ENCODE results near the gene TBCA.
A peak's percentile ranks its signal among the peaks of the same experiment; 100 is the strongest.

The TBCA gene

DNA sequence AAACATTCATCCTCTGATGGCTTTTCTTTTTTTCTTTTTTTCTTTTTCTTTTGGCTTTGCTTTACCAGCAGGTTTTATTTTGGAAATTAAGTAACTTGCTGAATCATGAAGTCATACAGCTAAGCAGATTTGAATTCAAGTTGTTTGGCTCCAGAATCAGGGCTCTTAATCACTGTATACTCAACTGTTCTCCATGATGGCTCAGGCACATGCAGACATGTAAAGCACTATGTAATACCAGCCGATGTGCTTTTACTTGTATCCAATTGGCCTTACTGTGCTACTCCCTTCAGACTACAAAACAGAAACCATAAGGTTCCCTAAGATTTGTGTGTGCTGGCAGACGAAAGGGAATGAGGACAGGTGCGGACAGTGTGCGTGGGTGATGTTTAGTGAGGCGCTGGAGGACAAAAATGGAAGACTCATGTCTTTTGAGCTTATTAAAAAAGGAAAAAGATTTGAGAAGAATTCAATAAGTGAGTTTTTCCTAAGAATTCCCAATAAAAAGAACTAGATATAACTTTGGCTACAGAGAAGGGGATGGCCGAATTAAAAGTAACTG, 92.9 kb downstream of the TBCA start:
- no peaks in the 10 kb centered on the region for H3K27me3 ChIP-seq (ENCODE audit: control insufficient read depth, insufficient read depth, low read length)
- H3K9ac ChIP-seq (ENCODE audit: low read length) = no peak overlapping the region
- H3K4me1 ChIP-seq (ENCODE audit: control insufficient read depth, insufficient read depth, low read length) = no peaks in the 10 kb centered on the region
- no peak overlapping the region for H3K4me3 ChIP-seq (ENCODE audit: low read length)
- H3K27ac ChIP-seq (ENCODE audit: low read depth, low read length) = no peak overlapping the region
- no peaks in the 10 kb centered on the region for H3K36me3 ChIP-seq (ENCODE audit: control insufficient read depth, insufficient read depth, low read length)

DNA sequence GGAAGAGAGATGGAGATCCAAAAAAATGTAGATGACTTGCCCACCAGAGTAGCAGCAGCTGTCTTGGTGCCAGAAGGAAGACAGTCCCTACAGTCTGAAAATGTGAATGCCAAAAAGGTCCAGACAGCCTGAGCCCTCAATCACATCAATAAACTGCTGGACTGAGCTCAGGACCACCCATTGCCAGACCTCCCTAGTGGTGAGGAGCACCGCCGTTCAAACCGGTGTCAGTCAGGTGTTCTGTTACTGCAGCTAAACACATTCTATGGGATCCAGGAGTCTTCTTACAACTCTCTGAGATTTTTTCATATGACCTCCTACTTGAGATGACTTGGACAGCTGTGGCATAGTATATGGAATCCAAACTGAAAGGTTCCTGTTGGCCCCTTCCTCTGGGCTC, 105.6 kb downstream of the TBCA start:
- H3K27ac ChIP-seq (ENCODE audit: low read depth, low read length) = no peak overlapping the region
- no peak overlapping the region for H3K4me3 ChIP-seq (ENCODE audit: low read length)
- no peaks in the 10 kb centered on the region for H3K27me3 ChIP-seq (ENCODE audit: control insufficient read depth, insufficient read depth, low read length)
- no peak overlapping the region for H3K9ac ChIP-seq (ENCODE audit: low read length)
- H3K4me1 ChIP-seq (ENCODE audit: control insufficient read depth, insufficient read depth, low read length) = no peaks in the 10 kb centered on the region
- H3K36me3 ChIP-seq (ENCODE audit: control insufficient read depth, insufficient read depth, low read length) = no peaks in the 10 kb centered on the region

DNA sequence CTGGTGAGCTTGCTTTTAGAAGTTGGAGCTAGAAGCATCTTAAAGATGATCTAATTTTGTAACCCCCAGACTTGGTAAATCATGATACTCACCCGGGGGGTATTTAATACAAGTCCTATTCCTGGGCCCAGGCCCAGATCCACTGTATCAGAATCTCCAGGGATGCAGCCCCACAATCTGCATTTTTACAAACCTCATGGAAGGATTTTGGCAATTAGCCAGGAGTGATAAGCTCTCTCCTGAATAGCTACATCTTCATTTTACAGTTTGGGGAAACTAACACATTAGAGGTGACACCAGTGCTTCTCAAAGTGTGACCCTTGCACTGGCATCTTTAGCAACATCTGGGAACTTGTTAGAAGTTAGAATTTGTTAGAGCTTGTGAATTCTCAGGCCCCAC, 106.5 kb downstream of the TBCA start:
- no peak overlapping the region for H3K4me3 ChIP-seq (ENCODE audit: low read length)
- H3K4me1 ChIP-seq (ENCODE audit: control insufficient read depth, insufficient read depth, low read length) = no peaks in the 10 kb centered on the region
- H3K9ac ChIP-seq (ENCODE audit: low read length) = no peak overlapping the region
- H3K27me3 ChIP-seq (ENCODE audit: control insufficient read depth, insufficient read depth, low read length) = no peaks in the 10 kb centered on the region
- no peak overlapping the region for H3K27ac ChIP-seq (ENCODE audit: low read depth, low read length)
- no peaks in the 10 kb centered on the region for H3K36me3 ChIP-seq (ENCODE audit: control insufficient read depth, insufficient read depth, low read length)

DNA sequence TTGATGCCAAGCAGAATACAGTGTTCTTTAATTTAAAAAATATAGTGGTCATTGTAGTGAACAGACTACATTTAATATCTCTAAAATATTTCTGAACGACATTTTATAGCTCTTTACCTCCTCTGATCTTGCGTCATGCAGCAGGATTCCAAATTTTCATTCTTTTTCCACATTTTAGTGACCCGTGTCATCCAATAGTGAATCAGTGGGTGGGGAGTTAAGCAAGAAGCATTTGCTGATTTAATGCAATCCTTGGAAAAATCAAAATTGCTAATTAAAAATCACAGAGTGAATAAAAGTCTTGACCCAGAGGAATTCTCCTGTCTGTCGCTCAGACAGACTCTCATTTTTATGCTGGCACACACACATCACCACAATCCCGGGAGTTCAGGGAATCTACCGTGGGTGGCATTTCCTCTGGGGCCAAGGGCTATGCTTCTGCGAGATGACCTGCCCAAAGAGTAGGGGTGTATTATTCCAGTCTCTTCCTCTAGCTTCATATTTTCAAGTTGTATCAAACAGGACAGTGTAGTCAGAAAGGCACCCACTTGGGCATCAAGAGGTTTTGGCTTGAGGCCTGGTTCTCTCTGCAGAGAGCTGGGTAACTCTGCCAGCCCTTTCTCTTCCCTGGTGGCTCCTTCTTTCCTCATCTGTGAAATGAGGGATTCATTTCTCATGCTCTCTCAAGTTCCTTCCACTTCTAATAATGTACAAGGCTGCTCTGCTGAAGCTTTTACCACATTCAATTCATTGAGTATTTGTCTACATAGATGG, 112.9 kb downstream of the TBCA start:
- Histone ChIP-seq H3K4me3 (ENCODE audit: low read length) (no peak overlapping the region), H3K27ac (ENCODE audit: low read depth, low read length) (no peak overlapping the region), H3K27me3 (ENCODE audit: control insufficient read depth, insufficient read depth, low read length) (no peaks in the 10 kb centered on the region), H3K9ac (ENCODE audit: low read length) (no peak overlapping the region), H3K36me3 (ENCODE audit: control insufficient read depth, insufficient read depth, low read length) (no peaks in the 10 kb centered on the region), H3K4me1 (ENCODE audit: control insufficient read depth, insufficient read depth, low read length) (no peaks in the 10 kb centered on the region)

DNA sequence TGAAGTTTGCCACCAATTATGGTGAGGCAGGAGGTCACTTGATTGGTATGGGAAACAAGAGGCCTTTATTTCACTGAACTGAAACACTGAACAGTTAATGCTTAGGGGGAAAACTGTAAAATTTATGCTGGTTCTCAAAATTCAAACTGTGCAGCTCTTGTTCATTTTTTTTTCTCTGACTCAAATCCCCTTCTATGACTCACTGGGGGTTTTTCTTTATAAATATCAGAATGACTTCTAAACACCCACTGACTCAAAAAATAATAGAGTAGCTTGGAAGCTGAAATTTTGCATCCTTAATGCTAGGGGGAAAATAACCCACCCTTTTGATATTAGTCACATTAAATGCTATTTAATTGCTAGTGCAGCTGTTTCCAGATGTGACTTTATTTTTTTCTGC, 113.5 kb downstream of the TBCA start:
- Histone ChIP-seq H3K4me1 (ENCODE audit: control insufficient read depth, insufficient read depth, low read length) (no peaks in the 10 kb centered on the region), H3K36me3 (ENCODE audit: control insufficient read depth, insufficient read depth, low read length) (no peaks in the 10 kb centered on the region), H3K4me3 (ENCODE audit: low read length) (no peak overlapping the region), H3K27ac (ENCODE audit: low read depth, low read length) (no peak overlapping the region), H3K9ac (ENCODE audit: low read length) (no peak overlapping the region), H3K27me3 (ENCODE audit: control insufficient read depth, insufficient read depth, low read length) (no peaks in the 10 kb centered on the region)

DNA sequence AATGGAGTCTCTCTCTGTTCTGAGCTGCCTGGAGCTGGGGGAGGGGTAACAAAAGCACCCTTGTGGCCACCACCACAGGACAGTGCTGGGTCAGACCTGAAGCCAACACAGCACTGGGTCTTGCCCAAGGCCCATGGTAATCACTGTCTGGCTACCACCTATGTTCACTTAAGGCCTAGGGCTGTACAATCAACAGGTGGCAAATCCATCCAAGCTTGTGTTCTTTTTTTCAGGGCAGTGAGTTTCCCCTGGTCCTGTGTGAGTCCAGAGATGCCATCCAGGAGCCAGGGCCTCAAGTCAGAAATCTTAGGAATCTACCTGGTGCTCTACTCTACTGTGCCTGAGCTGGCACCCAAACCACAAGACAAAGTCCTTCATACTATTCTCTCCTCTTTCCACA, 117.5 kb downstream of the TBCA start:
- Histone ChIP-seq H3K27me3 (ENCODE audit: control insufficient read depth, insufficient read depth, low read length) (no peaks in the 10 kb centered on the region), H3K36me3 (ENCODE audit: control insufficient read depth, insufficient read depth, low read length) (no peaks in the 10 kb centered on the region), H3K4me1 (ENCODE audit: control insufficient read depth, insufficient read depth, low read length) (no peaks in the 10 kb centered on the region), H3K9ac (ENCODE audit: low read length) (no peak overlapping the region), H3K27ac (ENCODE audit: low read depth, low read length) (no peak overlapping the region), H3K4me3 (ENCODE audit: low read length) (no peak overlapping the region)

DNA sequence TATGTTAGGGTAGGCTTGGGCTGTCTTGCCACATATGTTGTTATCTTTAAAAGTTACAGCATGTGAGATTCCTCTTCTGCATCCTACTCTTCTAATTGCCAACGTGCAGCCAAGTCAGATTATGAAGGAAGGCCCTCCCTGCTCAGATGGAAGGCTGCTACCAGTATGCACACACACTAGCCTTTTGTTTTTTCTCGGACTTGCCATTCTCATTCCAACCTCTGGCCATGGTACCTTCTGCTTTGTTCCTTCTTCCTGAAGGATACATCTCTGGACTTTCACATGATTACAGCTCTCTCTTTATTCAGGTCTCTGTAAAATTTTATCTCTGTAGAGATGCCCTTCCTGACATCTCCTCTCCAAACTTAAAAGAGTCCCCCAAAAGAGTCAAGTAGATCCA, 124.8 kb downstream of the TBCA start:
- Histone ChIP-seq H3K9ac (ENCODE audit: low read length) (no peak overlapping the region), H3K27ac (ENCODE audit: low read depth, low read length) (no peak overlapping the region), H3K4me3 (ENCODE audit: low read length) (no peak overlapping the region), H3K4me1 (ENCODE audit: control insufficient read depth, insufficient read depth, low read length) (no peaks in the 10 kb centered on the region), H3K27me3 (ENCODE audit: control insufficient read depth, insufficient read depth, low read length) (no peaks in the 10 kb centered on the region), H3K36me3 (ENCODE audit: control insufficient read depth, insufficient read depth, low read length) (no peaks in the 10 kb centered on the region)

DNA sequence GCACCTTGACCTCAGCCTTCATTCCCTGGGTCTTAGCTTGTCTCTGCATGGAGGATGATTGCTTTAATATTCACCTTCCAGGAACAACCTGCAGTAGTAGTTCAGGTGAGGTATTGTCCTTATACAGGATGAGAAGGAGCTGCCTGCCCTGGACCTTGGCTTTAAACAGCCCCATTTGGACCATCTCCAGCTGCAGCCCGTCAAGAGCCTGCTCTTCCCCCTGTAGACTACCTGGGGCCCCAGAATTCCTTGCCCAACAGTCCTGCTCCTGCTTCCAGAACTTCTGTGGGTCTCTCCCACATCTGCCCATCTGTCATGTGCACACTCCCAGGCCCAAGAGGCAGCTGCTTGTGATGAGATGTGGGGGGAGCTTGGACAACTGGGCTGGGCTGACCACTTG, 125.5 kb downstream of the TBCA start:
- Histone ChIP-seq H3K36me3 (ENCODE audit: control insufficient read depth, insufficient read depth, low read length) (no peaks in the 10 kb centered on the region), H3K27ac (ENCODE audit: low read depth, low read length) (no peak overlapping the region), H3K9ac (ENCODE audit: low read length) (no peak overlapping the region), H3K4me1 (ENCODE audit: control insufficient read depth, insufficient read depth, low read length) (no peaks in the 10 kb centered on the region), H3K27me3 (ENCODE audit: control insufficient read depth, insufficient read depth, low read length) (no peaks in the 10 kb centered on the region), H3K4me3 (ENCODE audit: low read length) (no peak overlapping the region)

DNA sequence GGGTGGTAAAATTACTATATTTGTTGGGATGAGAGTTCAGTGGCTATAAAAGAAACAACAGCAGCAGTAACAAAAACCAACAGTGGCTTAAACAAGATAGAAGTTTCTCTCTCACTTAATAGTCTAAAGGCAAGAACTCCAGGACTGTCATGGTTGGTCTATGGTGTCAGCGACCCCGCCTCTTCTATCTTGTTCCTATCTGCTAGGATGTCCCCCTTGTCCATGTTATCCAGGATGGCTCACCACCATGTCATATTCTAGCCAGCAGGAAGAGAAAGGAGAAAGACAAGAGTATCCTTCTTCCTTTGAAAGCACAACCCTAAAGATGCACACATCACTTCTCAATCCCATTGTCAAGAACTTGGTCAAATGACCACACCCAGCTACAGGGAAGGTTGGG, 126.4 kb downstream of the TBCA start:
- Histone ChIP-seq H3K9ac (ENCODE audit: low read length) (no peak overlapping the region), H3K4me1 (ENCODE audit: control insufficient read depth, insufficient read depth, low read length) (peaks cover under 1% of the 10 kb centered on the region), H3K4me3 (ENCODE audit: low read length) (no peak overlapping the region), H3K27ac (ENCODE audit: low read depth, low read length) (no peak overlapping the region), H3K36me3 (ENCODE audit: control insufficient read depth, insufficient read depth, low read length) (no peaks in the 10 kb centered on the region), H3K27me3 (ENCODE audit: control insufficient read depth, insufficient read depth, low read length) (peaks cover 4% of the 10 kb centered on the region)

DNA sequence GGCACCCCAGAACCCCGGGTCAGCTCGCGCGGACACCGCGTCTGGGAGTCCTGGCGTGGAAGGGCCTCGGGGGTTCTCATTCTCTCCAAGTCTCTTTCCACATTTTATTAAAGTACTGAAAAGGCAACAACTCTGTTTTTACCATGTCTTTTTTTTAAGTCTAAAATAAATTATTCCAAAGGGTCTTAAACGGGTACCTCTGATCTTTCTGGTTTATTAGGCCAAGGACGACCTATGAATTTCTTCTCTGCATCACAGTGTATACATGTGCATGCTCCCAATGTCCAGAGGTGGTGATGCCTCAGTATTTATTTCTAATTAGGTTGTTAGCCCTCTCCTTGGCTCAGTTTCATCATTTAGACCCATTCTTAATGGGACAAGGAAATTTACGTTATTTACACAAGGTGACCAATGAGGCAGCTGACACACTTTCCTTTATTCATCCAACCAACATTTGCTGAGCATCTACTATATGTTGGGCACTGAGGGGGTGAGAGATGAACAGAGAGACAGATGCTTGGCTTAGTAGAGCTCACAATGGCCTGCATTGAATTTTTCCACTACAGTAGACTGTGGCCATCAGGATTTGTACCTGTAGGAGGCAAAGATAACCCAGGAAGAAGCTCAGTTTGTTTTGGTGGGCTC, 130.0 kb downstream of the TBCA start:
- no peak overlapping the region for H3K4me3 ChIP-seq (ENCODE audit: low read length)
- H3K27me3 ChIP-seq (ENCODE audit: control insufficient read depth, insufficient read depth, low read length) = peaks cover 25% of the 10 kb centered on the region
- H3K36me3 ChIP-seq (ENCODE audit: control insufficient read depth, insufficient read depth, low read length) = no peaks in the 10 kb centered on the region
- peaks cover 5% of the 10 kb centered on the region for H3K4me1 ChIP-seq (ENCODE audit: control insufficient read depth, insufficient read depth, low read length)
- no peak overlapping the region for H3K9ac ChIP-seq (ENCODE audit: low read length)
- H3K27ac ChIP-seq (ENCODE audit: low read depth, low read length) = no peak overlapping the region

DNA sequence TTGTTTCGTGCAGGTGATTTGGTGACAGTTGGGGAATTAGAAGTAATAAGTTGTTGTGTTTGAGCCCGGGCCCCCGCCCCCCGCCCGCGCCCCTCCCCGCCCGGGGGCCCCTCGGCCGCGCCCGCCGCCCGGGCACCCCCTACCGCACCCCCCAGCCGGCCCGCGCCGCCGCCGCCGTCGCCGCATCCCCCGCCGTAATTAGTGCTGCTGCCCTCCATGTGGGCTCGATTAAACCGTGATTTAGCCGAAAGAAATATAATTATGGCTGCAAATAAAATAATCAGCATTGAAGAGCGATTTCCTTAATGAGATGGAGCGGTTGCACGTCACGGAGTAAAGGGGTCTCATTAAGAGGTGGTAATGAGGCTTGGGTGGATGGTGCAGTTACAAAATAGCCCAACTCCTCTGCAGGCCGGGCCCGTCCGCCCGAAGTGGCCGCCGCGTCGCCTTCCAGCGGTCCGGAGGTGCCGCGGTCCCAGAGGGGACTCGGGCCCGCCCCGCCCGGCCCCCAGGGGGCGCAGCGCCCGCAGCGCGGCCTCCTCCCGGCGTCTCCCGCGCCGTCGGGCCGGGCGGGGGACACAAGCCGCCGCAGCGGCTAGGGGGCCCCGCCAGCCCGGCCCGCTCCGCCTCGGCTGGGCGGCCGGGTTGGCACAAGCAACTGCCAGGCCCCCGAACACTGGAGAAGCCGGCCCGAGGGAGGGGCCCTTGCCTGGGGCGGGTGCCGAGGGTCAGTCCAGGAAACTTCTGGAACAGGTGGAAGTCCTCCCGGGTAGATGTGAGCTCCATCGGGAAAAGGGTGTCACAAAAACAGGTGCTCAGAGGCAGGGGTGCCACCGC, 130.8 kb downstream of the TBCA start:
- Histone ChIP-seq H3K4me3 (ENCODE audit: low read length) (peak overlapping the region; percentile 58), H3K27ac (ENCODE audit: low read depth, low read length) (no peak overlapping the region), H3K4me1 (ENCODE audit: control insufficient read depth, insufficient read depth, low read length) (peaks cover 5% of the 10 kb centered on the region), H3K27me3 (ENCODE audit: control insufficient read depth, insufficient read depth, low read length) (peaks cover 31% of the 10 kb centered on the region), H3K36me3 (ENCODE audit: control insufficient read depth, insufficient read depth, low read length) (no peaks in the 10 kb centered on the region), H3K9ac (ENCODE audit: low read length) (no peak overlapping the region)

DNA sequence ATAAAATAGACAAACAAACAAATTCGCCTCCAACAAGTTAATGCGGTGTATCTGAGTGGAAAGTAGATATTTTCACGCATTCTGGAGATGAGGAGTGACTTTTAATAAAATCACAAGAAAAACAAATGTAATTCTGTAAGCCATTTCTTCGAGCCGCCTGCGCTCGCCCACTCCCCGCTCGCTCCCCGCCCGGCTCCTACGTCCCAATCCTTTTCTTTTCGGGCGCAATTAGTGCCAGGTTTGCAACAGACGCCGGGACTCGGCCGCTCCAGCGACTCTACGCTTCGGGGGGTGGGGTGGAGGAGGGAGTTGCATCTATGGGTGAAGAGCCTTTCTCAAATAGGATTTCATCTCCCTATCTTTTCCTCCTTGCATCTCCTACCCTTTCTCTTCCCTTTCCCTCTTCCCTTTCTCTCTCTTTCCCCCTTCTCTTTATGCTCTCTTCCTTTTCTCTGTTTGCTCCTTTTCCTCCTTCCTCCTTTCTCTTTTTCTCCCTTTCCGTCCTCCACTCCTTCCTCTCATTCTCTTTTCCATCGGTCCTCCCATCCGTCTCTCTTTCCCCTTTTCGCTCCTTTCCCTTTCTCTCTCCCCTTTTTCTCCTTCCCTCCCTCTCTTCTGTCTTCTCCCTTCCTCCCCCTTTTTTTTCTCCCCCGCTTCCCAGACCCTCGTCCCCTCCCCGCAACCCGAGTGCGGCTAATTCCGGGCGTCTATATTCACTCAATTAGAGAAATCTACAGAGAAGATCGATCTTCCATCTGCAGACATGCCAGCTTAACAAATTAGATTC, 131.6 kb downstream of the TBCA start:
- Histone ChIP-seq H3K4me1 (ENCODE audit: control insufficient read depth, insufficient read depth, low read length) (peaks cover 5% of the 10 kb centered on the region), H3K27me3 (ENCODE audit: control insufficient read depth, insufficient read depth, low read length) (peaks cover 35% of the 10 kb centered on the region), H3K9ac (ENCODE audit: low read length) (no peak overlapping the region), H3K36me3 (ENCODE audit: control insufficient read depth, insufficient read depth, low read length) (no peaks in the 10 kb centered on the region), H3K4me3 (ENCODE audit: low read length) (no peak overlapping the region), H3K27ac (ENCODE audit: low read depth, low read length) (no peak overlapping the region)

Measured in rectal smooth muscle tissue (tissue), 1 donor.